ENCODE results near the gene PFKM.
"Not testable (repeated sequence)": the region's sequence is repeated elsewhere in the genome, so short reads cannot be mapped to it uniquely, and the experiment has no call there.

The PFKM gene

GRCh38 chr12:48115957-48116356 lies 3.2 kb upstream of the PFKM start:
- DNase-seq = no peak

GRCh38 chr12:48118284-48118871 lies 786 bp upstream of the PFKM start:
- DNase-seq = peak; percentile 54

- no peak for DNase-seq
Observed at GRCh38 chr12:48119834-48120195, 651 bp downstream of the PFKM start.

- no peak for DNase-seq
Observed at GRCh38 chr12:48121522-48121921, 2.4 kb downstream of the PFKM start.

- DNase-seq = peak; percentile 66
Observed at GRCh38 chr12:48122065-48122834, 3.1 kb downstream of the PFKM start.

- DNase-seq = no peak
Observed at GRCh38 chr12:48123169-48123568, 4.0 kb downstream of the PFKM start.

- not testable (repeated sequence) for DNase-seq
Observed at GRCh38 chr12:48125542-48125941, 6.4 kb downstream of the PFKM start.

GRCh38 chr12:48125985-48126384 lies 6.8 kb downstream of the PFKM start:
- DNase-seq = no peak

GRCh38 chr12:48126953-48127630 lies 7.9 kb downstream of the PFKM start:
- DNase-seq = no peak

GRCh38 chr12:48128800-48129199 lies 9.6 kb downstream of the PFKM start:
- DNase-seq = no peak

- no peak for DNase-seq
Observed at GRCh38 chr12:48129376-48129775, 10.2 kb downstream of the PFKM start.

GRCh38 chr12:48131517-48131916 lies 12.4 kb downstream of the PFKM start:
- DNase-seq = no peak

GRCh38 chr12:48132826-48133225 lies 13.7 kb downstream of the PFKM start:
- no peak for DNase-seq

- DNase-seq = no peak
Observed at GRCh38 chr12:48135027-48135426, 15.9 kb downstream of the PFKM start.

- DNase-seq = peak; percentile 25
Observed at GRCh38 chr12:48142818-48143674, 23.9 kb downstream of the PFKM start.

GRCh38 chr12:48143898-48144297 lies 24.7 kb downstream of the PFKM start:
- no peak for DNase-seq

GRCh38 chr12:48145981-48146380 lies 26.8 kb downstream of the PFKM start:
- DNase-seq = no peak

- DNase-seq = no peak
Observed at GRCh38 chr12:48151103-48151771, 32.1 kb downstream of the PFKM start.

GRCh38 chr12:48155786-48156185 lies 36.6 kb downstream of the PFKM start:
- not testable (repeated sequence) for DNase-seq

GRCh38 chr12:48156652-48157017 lies 37.5 kb downstream of the PFKM start:
- DNase-seq = no peak

GRCh38 chr12:48157018-48157888 lies 38.1 kb downstream of the PFKM start, which contains the start of gene ASB8:
Gene ASB8 (minus strand): TSS chr12:48157515. CDS start chr12:48153496, 4,019 bp downstream.
- DNase-seq = peak; percentile 100
